ENCODE results near the gene SRRM2. TPM values are rescaled to one million over a fixed set of nuclear protein-coding genes. Genes with fewer than 3 reads are reported as not detected.

Gene SRRM2
- polyA plus RNA-seq, 1 donor: 485 TPM

- DNase-seq (ENCODE audit: low read depth): no peak
Observed at GRCh38 chr16:2798723-2799204, 46.3 kb downstream of the SRRM2 start.

DNA sequence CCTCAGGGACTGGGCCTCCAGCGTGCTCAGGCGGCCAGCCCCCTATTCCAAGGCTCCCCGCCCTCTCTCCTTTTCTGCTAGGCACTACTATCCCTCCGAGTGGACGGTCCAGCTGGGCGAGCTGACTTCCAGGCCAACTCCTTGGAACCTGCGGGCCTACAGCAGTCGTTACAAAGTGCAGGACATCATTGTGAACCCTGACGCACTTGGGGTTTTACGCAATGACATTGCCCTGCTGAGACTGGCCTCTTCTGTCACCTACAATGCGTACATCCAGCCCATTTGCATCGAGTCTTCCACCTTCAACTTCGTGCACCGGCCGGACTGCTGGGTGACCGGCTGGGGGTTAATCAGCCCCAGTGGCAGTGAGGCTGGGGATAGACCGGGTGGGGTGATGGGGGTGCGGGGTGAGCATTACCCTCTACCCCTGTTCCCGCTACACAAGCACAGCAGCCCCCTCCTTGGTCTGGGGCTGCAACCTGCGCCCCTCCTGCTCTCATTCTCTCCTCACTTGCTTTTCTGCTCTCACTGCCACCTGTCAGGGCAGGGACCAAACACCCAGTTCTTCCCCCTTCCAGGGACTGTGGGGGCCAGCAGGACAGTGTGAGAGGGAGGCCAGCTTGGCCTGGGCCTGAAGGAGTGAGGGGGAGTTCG, 46.9 kb downstream of the SRRM2 start:
- DNase-seq (ENCODE audit: low read depth): no peak

GRCh38 chr16:2799859-2800226, 47.4 kb downstream of the SRRM2 start:
- DNase-seq (ENCODE audit: low read depth): no peak

DNA sequence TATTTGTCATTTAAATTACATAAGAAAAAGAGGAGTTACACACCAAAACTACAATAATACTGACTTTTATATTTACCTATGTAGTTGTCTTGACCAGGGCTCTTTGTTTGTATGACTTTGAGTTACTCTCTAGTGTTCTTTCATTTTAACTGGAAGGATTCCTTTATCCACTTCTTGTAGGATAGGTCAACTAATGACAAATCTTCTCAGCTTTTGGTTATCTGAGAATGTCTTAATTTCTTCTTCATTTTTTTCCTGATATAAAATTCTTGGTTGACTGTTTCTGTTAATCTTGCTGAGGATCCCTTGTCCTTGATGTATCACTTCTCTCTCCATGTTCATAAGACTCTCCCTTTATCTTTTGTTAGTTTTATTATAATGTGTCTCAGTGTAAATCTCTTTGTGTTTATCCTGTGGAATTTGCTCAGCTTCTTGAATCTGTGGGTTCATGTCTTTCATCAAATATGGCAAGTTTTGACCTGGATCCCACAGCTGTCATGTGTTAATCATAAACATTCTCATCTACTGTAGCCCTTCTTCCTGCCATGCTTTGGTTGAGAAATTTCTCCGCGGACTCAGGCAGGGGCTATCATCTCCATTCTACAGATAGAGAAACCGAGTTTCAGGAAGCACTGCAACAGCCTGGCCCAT, 51.2 kb downstream of the SRRM2 start:
- DNase-seq (ENCODE audit: low read depth): no peak

DNA sequence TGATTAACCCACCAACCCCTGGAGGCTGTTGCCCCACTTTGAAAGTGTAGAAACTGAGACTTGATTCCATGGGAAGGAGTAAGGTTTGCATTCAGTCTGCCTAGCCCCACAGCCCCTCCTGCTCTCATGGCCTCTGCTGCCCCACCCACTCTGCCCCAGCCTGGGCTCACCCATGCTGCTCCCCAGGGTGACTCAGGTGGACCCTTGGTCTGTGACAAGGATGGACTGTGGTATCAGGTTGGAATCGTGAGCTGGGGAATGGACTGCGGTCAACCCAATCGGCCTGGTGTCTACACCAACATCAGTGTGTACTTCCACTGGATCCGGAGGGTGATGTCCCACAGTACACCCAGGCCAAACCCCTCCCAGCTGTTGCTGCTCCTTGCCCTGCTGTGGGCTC, 52.3 kb downstream of the SRRM2 start:
- no peak for DNase-seq (ENCODE audit: low read depth)

DNA sequence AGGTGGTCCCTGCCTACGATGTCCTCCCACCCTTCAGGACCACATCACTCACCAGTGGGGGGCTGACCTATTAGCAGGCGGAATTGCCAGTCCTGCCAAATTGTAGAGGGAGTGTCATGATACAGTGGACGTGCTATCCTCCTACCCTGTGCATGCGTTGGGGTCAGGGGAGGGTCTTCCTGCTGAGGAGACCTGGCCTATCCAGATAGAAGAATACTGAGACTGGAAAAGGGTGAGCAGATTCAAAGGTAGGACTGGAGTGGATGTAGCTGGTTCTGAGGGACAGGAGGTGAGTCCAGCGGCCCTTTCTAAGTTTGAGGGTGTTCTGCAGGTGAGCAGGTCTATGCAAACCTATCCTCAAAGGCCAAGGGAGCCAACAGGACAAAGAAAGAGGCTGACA, 53.8 kb downstream of the SRRM2 start:
- DNase-seq (ENCODE audit: low read depth): no peak

- DNase-seq (ENCODE audit: low read depth): no peak
Observed at GRCh38 chr16:2808181-2808580, 55.7 kb downstream of the SRRM2 start.

- DNase-seq (ENCODE audit: low read depth): no peak
Observed at GRCh38 chr16:2809149-2809760, 56.8 kb downstream of the SRRM2 start.

DNA sequence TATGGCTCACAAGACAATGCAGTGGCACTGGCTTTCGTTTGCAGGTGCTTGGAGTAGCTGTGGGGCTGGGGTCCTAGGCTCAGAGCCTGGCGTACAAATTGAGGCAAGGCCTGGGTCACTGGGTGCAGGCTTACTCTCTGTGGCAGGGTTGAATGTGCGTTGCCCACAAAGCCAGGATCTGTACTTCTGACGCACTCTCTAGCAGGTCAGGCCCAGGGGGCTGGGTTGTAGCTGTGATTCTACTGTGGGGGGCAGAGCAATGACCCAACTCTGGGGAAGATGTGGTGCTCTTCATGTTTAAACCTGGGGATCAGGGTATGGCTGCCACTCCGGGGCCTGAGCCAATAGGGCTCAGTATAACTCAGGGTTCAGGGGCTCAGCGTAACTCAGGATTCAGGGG, 58.2 kb downstream of the SRRM2 start:
- no peak for DNase-seq (ENCODE audit: low read depth)

GRCh38 chr16:2811703-2812471, 59.4 kb downstream of the SRRM2 start:
- no peak for DNase-seq (ENCODE audit: low read depth)

DNA sequence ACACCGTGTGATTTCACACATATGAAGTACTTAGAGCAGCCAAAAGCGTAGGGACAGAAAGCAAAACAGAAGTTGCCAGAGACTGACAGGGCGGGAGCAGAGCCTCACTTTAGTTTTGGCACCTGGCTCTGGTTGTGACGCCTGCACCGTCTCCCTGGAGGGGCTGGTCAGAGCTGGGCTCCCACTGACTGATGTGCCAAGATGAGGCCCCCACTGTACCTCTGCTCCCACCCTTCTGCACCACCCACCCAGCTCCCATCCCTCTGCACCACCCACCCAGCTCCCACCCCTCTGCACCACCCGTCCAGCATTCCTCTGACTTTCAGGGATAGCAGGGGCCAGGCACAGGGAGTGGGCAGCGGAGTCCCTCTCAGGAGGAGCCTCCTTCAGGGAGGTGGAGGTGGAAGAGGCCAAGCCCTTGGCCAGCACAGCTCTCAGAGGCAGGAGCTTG, 61.4 kb downstream of the SRRM2 start:
- DNase-seq (ENCODE audit: low read depth): no peak

DNA sequence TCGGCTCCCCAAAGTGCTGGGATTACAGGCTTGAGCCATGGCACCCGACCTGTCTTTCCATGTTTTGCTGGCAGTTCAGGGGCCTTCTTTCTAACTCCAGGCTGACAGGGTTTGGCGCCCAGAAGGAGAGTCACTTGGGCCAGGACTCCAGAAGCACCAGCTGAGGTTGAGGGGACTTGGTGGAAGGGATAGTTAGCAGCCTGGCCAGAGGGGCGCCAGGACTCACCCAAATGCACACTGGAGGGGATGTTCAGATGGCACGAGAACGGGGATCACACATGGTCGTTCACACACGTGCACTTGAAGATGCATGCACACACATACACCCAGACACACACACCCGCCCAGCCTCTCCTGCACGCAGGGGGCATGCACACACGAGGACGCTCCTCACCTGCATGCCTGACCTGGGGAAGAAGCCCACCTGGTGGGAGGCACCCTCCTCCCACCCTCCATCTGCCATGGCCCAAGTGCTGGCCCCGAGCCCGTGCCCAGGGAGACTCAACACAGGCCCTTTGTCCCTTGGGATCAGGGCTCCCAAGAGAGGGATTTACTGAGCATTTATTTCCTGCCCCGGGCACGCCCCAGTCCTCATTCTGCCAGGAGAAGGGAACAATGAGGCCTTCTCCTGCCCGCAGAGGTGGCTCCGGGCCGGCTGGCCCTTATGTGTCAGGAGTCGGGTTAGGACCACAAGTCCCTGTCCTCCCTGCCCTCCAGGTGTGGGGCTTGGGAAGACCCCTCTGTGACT, 62.3 kb downstream of the SRRM2 start:
- DNase-seq (ENCODE audit: low read depth): no peak

- no peak for DNase-seq (ENCODE audit: low read depth)
Observed at GRCh38 chr16:2815299-2815771, 62.9 kb downstream of the SRRM2 start.

DNA sequence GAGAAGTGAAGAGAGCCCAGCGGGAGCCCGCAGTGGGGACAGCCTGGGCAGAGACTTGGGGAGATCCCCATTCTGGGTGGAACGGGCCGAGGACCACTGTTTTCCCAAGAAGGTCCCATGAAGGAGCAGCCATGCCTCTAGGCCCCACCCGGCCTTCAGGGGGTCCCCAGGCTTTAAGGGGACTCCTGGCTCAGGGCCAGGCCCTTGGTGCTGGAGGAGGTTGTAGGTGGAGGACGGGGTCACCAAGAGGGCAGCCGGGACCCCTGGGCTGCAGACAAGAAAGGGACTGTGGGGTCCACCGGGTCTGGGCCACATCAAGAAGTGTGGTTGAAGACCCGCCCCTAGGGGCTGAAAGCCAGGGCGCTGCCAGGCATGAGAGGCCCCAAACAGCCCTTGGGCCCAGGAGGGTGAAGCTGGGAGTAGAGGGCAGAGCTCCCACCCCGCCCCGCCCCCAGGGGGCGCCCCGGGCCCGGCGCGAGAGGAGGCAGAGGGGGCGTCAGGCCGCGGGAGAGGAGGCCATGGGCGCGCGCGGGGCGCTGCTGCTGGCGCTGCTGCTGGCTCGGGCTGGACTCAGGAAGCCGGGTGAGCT, 64.4 kb downstream of the SRRM2 start, which contains the start of gene PRSS21:
Gene PRSS21, plus strand, starts transcription at position 487 of the 589 bp plus-strand sequence. Its CDS starts 32 bp downstream, at position 519.
- no peak for DNase-seq (ENCODE audit: low read depth)

DNA sequence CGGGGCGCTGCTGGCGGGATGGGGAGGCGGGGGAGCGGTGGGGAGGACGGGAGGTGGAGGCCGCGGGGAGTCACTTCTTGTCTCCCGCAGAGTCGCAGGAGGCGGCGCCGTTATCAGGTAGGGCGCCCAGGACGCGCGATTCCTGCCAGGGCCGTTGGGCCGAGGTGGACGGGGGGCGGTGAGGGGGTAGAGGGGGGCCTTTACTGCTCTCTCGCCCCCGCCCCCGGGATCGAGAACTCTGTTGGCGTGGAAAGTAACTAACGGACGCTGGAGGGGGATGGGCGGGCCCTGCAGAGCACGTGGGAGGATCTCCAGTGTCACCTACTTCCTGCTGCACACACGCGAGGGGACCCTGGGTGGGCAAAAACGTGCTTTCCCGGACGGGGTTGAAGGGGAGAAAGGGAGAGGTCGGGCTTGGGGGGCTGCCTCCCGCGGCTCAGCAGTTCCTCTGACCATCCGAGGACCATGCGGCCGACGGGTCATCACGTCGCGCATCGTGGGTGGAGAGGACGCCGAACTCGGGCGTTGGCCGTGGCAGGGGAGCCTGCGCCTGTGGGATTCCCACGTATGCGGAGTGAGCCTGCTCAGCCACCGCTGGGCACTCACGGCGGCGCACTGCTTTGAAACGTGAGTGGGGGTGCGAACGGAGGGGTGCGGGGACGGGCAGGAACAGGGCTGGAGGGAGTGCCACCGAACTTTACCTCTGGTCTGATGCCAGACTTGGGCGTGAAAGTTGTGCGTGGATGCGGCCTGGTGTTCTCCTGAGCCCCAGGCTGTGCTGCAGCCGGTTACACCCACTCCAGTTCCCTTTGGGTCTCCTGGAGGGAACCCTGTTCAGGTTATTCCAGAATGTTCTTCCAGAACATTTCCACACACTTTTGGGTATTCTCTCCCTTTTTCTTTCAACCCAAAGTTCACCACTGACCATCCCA, 65.2 kb downstream of the SRRM2 start:
- no peak for DNase-seq (ENCODE audit: low read depth)

- DNase-seq (ENCODE audit: low read depth): no peak
Observed at GRCh38 chr16:2818272-2818876, 65.9 kb downstream of the SRRM2 start.

GRCh38 chr16:2819179-2819938, 66.9 kb downstream of the SRRM2 start:
- no peak for DNase-seq (ENCODE audit: low read depth)

Data from forelimb muscle (tissue), 1 donor.